ENCODE results near the gene ASRGL1. TPM values are rescaled to one million over a fixed set of nuclear protein-coding genes. Genes with fewer than 3 reads are reported as not detected.

The ASRGL1 gene
- total RNA-seq, 2 experiments from 2014 or later: 9.5 to 11.6 TPM

DNA sequence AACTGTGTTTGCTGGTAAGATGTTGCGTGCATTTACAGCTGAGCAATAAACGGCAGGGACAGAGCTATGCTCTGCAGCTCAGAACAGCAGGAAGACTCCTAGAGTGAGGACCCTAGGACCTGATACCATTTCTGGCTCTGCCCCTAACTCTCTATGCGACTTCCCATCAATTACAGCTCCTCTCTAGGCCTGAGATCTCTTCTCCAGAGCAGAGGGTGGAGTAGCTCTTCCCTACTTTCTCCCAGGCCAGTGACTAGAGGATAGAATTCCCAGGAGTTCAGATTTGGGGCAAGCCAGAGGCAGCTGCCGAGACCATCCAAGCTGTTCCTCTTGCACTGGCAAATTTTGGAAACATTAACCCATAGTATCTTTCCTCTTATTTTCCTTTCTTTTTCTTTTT lies 68.8 kb downstream of the ASRGL1 start:
- DNase-seq: no peak
- CTCF ChIA-PET: interaction anchor here (0.6 to 1.6 kb wide), 3 partner anchors 10 to 159 kb away, joined by 3 to 10 read pairs (median 4); no protein-coding TSS in a partner anchor
- Mint-ChIP-seq H3K4me1 (ENCODE audit: low read depth) (peaks cover 20% of the 10 kb centered on the region), H3K4me3 (no peak overlapping the region), H3K27ac (no peak overlapping the region), H3K27me3 (ENCODE audit: low read depth) (no peaks in the 10 kb centered on the region), H3K9me3 (no peaks in the 10 kb centered on the region), H3K36me3 (ENCODE audit: low read depth) (no peaks in the 10 kb centered on the region)
- intact Hi-C loops (cut with micrococcal nuclease): no loop called here

DNA sequence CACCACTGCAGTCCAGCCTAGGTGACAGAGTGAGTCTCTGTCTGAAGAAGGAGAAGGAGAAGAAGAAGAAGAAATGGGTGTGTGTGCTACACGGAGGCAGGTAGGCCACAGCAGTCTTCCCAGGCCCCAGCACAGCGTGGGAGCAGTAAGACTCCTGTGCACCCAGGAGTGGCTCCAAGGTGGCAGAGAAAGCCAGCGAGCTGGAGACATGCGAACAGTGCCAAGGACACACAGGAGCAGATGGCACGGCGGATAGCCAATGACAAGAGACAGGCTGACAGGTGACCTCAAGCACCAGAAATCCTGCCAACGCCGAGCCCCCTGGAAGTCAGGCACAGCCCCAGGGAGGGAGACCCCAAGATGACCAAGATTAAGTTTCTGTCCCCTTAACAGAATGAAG lies 72.6 kb downstream of the ASRGL1 start:
- no peak overlapping the region for H3K27ac Mint-ChIP-seq
- no peak for DNase-seq
- H3K36me3 Mint-ChIP-seq (ENCODE audit: low read depth): no peaks in the 10 kb centered on the region
- H3K27me3 Mint-ChIP-seq (ENCODE audit: low read depth): no peaks in the 10 kb centered on the region
- no peaks in the 10 kb centered on the region for H3K4me1 Mint-ChIP-seq (ENCODE audit: low read depth)
- intact Hi-C loops (cut with micrococcal nuclease): no loop called here
- H3K9me3 Mint-ChIP-seq: no peaks in the 10 kb centered on the region
- H3K4me3 Mint-ChIP-seq: no peak overlapping the region
- CTCF ChIA-PET: interaction anchor here (1.6 kb wide), 1 partner anchor 15 kb away, joined by 8 read pairs; no protein-coding TSS in a partner anchor

DNA sequence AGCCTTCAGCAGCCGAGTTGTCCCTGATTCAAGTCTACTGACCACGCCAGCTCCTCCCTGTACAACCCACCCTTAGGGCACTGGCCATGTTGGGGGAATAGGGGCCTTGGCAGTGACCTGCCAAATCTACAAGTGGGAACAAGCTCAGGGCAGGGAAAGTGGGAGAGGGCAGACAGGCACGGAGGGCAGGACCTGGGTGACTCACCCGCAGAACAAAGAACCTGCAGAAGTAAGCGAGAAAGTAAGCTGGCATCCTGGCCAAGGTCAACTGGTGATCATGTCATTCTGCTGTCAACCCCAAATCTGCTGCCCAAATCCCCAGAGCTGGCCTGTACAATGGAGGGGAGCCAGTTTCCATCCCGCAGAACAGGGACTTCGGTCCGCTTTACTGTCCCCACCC lies 73.7 kb downstream of the ASRGL1 start:
- H3K4me3 Mint-ChIP-seq: no peak overlapping the region
- no peak for DNase-seq
- no peak overlapping the region for H3K27ac Mint-ChIP-seq
- intact Hi-C loops (cut with micrococcal nuclease): no loop called here
- H3K36me3 Mint-ChIP-seq (ENCODE audit: low read depth): no peaks in the 10 kb centered on the region
- CTCF ChIA-PET: interaction anchor here (0.9 to 1.6 kb wide), 3 partner anchors 11 to 14 kb away, joined by 3 to 8 read pairs (median 4); no protein-coding TSS in a partner anchor
- no peaks in the 10 kb centered on the region for H3K27me3 Mint-ChIP-seq (ENCODE audit: low read depth)
- no peaks in the 10 kb centered on the region for H3K4me1 Mint-ChIP-seq (ENCODE audit: low read depth)
- no peaks in the 10 kb centered on the region for H3K9me3 Mint-ChIP-seq

DNA sequence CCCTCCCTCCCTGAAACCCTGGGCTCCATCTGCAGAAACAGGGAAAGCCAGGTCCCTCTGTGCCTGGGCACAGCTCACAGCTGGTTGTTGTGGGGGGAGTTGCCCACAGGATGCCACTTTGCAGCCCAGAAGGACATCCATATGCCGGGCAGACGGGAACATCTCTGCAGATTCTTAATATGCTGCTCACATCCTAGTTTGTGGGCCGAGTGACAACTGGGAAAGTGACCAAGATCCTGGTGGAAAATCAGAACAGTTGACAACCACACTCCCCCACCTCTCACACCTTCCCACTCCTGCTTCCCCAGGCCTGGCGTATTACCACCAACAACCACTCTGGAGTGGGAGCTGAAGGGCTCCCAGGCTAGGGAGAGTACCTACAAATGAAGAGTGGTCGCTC lies 74.3 kb downstream of the ASRGL1 start:
- CTCF ChIA-PET: interaction anchor here (0.9 to 1.6 kb wide), 3 partner anchors 11 to 13 kb away, joined by 3 to 8 read pairs (median 4); no protein-coding TSS in a partner anchor
- Mint-ChIP-seq H3K9me3 (no peaks in the 10 kb centered on the region), H3K4me1 (ENCODE audit: low read depth) (no peaks in the 10 kb centered on the region)

DNA sequence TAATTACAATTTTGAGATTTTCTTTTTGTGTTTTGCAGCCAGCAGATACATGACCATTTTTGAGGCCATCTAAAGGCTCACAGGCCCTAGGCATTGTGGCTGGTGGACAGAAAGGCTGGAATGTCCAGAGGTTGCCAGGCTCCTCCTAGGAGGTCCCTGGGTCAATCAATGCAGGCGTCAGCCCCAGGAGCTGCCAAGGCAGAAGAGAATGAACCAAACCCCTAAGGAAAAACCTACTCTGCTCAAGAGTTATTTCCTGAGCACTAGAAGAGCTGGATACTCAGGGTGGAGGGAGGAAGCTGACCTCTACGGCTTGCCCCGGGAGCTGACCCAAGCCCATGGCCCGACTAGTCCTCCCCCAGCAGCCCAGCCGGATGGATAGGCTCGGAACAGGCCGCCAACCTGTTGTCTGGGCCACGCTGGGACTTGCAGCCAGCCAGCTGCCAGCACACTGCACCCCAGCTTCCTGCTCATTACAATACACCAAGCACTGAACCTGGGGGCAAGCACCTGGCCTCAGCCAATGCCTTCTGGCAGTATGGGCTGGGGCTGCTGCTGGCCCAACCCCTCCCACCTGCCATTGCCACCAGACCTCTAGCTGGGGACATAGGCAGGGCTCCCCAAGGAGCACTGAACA lies 75.9 kb downstream of the ASRGL1 start:
- CTCF ChIA-PET: no interaction called here
- Mint-ChIP-seq H3K36me3 (ENCODE audit: low read depth) (no peaks in the 10 kb centered on the region), H3K27ac (no peak overlapping the region), H3K4me1 (ENCODE audit: low read depth) (no peaks in the 10 kb centered on the region), H3K27me3 (ENCODE audit: low read depth) (no peaks in the 10 kb centered on the region), H3K9me3 (no peaks in the 10 kb centered on the region), H3K4me3 (no peak overlapping the region)
- no peak for DNase-seq
- intact Hi-C loops (cut with micrococcal nuclease): no loop called here

More for the DNA sequence above, 74.3 kb downstream of the ASRGL1 start:
- DNase-seq: no peak
- Mint-ChIP-seq H3K27me3 (ENCODE audit: low read depth) (no peaks in the 10 kb centered on the region), H3K36me3 (ENCODE audit: low read depth) (no peaks in the 10 kb centered on the region), H3K4me3 (no peak overlapping the region), H3K27ac (no peak overlapping the region)
- intact Hi-C loops (cut with micrococcal nuclease): no loop called here

DNA sequence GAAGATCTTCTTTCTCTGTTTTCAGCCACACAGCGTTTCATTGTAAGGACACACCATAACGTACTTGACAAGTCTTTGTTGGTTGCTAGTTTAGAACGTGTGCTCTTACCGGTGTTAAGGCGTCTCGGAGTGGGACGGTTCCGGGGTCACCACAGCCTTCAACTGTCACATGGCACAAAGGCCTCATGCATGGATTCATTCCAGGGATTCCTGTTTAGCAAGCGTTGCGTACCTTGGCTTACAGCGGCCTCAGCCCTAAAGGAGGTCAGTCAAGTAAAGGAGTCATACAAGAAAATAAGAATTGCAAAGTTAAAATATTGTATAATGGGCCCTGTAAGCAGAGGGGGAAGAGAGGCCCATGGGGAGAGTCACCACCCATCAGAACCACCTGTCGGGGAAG lies 79.3 kb downstream of the ASRGL1 start:
- Mint-ChIP-seq H3K4me1 (ENCODE audit: low read depth) (no peaks in the 10 kb centered on the region), H3K27me3 (ENCODE audit: low read depth) (no peaks in the 10 kb centered on the region), H3K27ac (no peak overlapping the region), H3K9me3 (no peaks in the 10 kb centered on the region), H3K4me3 (no peak overlapping the region), H3K36me3 (ENCODE audit: low read depth) (no peaks in the 10 kb centered on the region)
- CTCF ChIA-PET: interaction anchor here (0.6 to 1.4 kb wide), 3 partner anchors 22 to 133 kb away, joined by 3 to 4 read pairs (median 4); no protein-coding TSS in a partner anchor
- intact Hi-C loops (cut with micrococcal nuclease): no loop called here
- DNase-seq: no peak

DNA sequence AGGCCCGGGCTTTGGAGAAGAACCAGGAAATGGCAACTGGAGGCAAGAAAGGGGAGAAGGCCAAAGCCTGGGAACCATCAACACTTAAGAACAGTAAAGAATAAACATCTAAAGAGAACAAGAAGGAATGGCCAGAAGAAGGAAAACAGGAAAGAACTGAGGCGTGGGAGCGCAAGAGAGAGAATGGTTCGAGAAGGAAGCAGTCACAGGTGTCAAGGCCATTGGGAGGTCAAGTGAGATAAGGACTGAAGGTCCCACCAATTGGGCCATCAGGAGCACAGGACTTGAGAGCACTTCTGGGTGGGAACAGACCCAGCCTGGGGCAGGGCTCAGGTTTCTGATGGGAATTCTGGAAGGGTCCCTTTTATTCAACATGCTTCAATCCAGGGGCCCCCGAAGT lies 80.9 kb downstream of the ASRGL1 start:
- CTCF ChIA-PET: no interaction called here
- no peak overlapping the region for H3K4me3 Mint-ChIP-seq
- DNase-seq: no peak
- no peaks in the 10 kb centered on the region for H3K27me3 Mint-ChIP-seq (ENCODE audit: low read depth)
- no peaks in the 10 kb centered on the region for H3K36me3 Mint-ChIP-seq (ENCODE audit: low read depth)
- no peaks in the 10 kb centered on the region for H3K9me3 Mint-ChIP-seq
- intact Hi-C loops (cut with micrococcal nuclease): no loop called here
- H3K27ac Mint-ChIP-seq: no peak overlapping the region
- no peaks in the 10 kb centered on the region for H3K4me1 Mint-ChIP-seq (ENCODE audit: low read depth)

DNA sequence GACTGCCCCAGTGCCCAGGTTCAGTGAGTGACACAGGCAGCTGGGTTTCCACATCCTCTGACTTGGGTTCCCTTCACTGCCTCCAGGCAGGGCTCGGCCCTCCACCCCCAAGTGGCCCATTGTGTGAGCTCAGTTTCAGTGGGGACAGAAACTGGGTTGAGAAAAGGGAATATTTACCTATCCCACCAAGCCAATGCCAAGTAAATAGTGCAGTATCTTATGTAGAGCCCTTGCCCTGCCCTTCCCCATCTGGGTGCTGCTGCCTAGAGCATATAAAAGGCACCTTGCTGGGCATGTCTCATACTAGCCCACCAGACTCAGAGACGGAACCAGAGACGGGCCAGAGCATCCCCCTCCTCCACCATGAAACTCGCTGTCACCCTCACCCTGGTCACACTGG lies 81.5 kb downstream of the ASRGL1 start, which contains the start of gene SCGB1A1:
SCGB1A1 (plus strand) TSS at position 301 of the 400 bp plus-strand sequence; CDS start at position 364, 63 bp downstream.
- Mint-ChIP-seq H3K9me3 (no peaks in the 10 kb centered on the region), H3K36me3 (ENCODE audit: low read depth) (no peaks in the 10 kb centered on the region), H3K27me3 (ENCODE audit: low read depth) (no peaks in the 10 kb centered on the region), H3K27ac (no peak within 1 kb of the TSS), H3K4me1 (ENCODE audit: low read depth) (no peaks in the 10 kb centered on the region), H3K4me3 (no peak within 1 kb of the TSS)
- intact Hi-C loops (cut with micrococcal nuclease): no loop called here
- CTCF ChIA-PET: interaction anchor here (1.0 to 1.3 kb wide), 2 partner anchors 10 to 26 kb away, joined by 3 to 4 read pairs; no protein-coding TSS in a partner anchor
- no peak for DNase-seq

DNA sequence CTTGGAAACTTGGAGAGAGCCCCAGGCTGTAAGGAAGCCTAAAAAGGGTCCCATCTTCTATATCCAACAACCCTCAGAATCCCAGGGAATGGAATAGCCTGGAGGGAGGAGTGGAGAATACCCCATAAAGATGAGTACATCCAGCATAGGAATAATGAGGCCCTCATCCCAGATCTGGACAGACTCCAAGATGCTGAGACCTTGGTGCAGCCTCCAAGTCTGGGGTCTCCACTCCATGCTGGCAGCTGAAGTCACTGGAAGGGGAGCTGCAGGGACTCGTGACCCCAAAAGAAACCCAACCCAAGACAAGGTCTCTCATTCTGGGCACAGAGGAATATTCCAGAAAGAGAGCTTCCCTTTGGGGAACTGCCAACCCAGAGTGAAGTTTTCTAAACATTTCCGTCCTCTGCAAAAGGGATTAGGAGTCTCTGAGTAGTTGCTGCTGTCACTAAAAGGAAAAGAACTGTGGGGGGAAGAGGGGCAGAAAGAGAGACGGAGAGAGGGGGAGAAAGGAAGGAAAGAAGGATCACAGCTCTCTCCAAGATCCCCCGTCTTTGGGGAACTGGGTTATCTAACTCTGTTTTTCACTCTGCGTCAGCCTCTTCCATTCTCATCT lies 82.2 kb downstream of the ASRGL1 start:
- intact Hi-C loops (cut with micrococcal nuclease): no loop called here
- Mint-ChIP-seq H3K9me3 (no peaks in the 10 kb centered on the region), H3K36me3 (ENCODE audit: low read depth) (no peaks in the 10 kb centered on the region), H3K4me3 (no peak overlapping the region), H3K27me3 (ENCODE audit: low read depth) (no peaks in the 10 kb centered on the region), H3K4me1 (ENCODE audit: low read depth) (no peaks in the 10 kb centered on the region), H3K27ac (no peak overlapping the region)
- CTCF ChIA-PET: interaction anchor here (1.0 to 1.4 kb wide), 3 partner anchors 9 to 275 kb away, joined by 3 to 4 read pairs (median 3); no protein-coding TSS in a partner anchor
- DNase-seq: no peak

DNA sequence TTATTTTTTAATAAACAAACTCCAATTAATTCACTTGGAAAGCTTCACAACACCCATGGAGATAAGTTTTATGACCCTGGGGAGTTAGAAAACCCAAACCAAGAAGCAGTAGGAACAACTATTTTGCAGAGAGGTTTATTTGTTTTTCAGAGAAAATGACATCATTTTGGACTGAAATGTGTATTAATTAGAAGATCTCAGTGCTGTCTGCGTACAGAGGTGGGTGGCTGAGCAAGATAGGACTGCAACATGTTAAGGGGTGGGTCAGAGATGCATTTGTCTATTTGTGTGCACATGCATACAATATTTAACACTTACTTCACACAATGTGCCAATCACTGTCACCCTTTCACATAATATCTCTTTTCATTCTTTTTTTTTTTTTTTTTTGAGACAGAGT lies 82.7 kb downstream of the ASRGL1 start:
- no peaks in the 10 kb centered on the region for H3K27me3 Mint-ChIP-seq (ENCODE audit: low read depth)
- intact Hi-C loops (cut with micrococcal nuclease): no loop called here
- CTCF ChIA-PET: interaction anchor here (1.3 to 1.4 kb wide), 2 partner anchors 8 to 274 kb away, joined by 3 to 4 read pairs; no protein-coding TSS in a partner anchor
- no peak overlapping the region for H3K27ac Mint-ChIP-seq
- H3K4me1 Mint-ChIP-seq (ENCODE audit: low read depth): no peaks in the 10 kb centered on the region
- no peak overlapping the region for H3K4me3 Mint-ChIP-seq
- H3K36me3 Mint-ChIP-seq (ENCODE audit: low read depth): no peaks in the 10 kb centered on the region
- no peak for DNase-seq
- H3K9me3 Mint-ChIP-seq: no peaks in the 10 kb centered on the region

DNA sequence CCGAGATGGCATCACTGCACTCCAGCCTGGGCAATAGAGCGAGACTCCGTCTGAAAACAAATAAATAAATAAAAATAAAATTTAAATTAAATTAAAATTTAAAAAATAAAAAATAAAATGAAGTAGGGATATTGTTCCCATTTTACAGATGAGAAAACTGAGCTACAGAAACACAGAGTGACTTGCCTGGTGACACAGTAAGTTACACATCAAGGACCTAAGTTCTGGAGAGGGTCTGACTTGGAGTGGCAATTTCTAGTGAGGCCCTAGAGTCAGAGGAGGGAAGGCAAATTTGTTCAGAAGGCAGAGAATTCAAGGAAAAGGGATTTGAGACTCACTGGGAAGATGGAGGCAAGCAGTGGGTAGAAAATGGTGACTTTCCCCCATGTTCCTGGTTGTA lies 83.6 kb downstream of the ASRGL1 start:
- Mint-ChIP-seq H3K9me3 (no peaks in the 10 kb centered on the region), H3K27ac (no peak overlapping the region), H3K4me3 (no peak overlapping the region), H3K27me3 (ENCODE audit: low read depth) (no peaks in the 10 kb centered on the region), H3K36me3 (ENCODE audit: low read depth) (no peaks in the 10 kb centered on the region), H3K4me1 (ENCODE audit: low read depth) (no peaks in the 10 kb centered on the region)
- no peak for DNase-seq
- CTCF ChIA-PET: interaction anchor here (1.4 kb wide), 1 partner anchor 273 kb away, joined by 3 read pairs; no protein-coding TSS in a partner anchor
- intact Hi-C loops (cut with micrococcal nuclease): no loop called here

DNA sequence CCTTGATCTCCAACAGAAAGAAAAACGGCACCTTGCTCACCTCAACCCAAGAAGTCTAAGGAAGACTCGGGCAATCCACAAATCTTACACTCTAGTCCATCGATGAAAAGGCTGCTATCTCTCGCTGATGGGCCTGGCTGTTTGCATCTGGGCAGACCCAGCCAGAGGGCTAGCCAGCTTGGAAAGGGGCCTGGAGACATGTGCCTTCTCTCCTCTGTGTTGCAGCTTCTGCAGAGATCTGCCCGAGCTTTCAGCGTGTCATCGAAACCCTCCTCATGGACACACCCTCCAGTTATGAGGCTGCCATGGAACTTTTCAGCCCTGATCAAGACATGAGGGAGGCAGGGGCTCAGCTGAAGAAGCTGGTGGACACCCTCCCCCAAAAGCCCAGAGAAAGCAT lies 84.7 kb downstream of the ASRGL1 start:
- DNase-seq: no peak
- CTCF ChIA-PET: interaction anchor here (0.6 to 8.2 kb wide), 5 partner anchors 11 to 956 kb away, joined by 3 to 96 read pairs (median 3); no protein-coding TSS in a partner anchor
- Mint-ChIP-seq H3K9me3 (no peaks in the 10 kb centered on the region), H3K36me3 (ENCODE audit: low read depth) (no peaks in the 10 kb centered on the region), H3K4me3 (no peak overlapping the region), H3K27ac (no peak overlapping the region), H3K27me3 (ENCODE audit: low read depth) (no peaks in the 10 kb centered on the region), H3K4me1 (ENCODE audit: low read depth) (peaks cover 7% of the 10 kb centered on the region)
- intact Hi-C loops (cut with micrococcal nuclease): no loop called here
